GM12875 (cell line): Measurements from ENCODE around the gene WDR54.
"Not testable (repeated sequence)": the region's sequence is repeated elsewhere in the genome, so short reads cannot be mapped to it uniquely, and the experiment has no call there.

Source experiments
- H3K4me3 ChIP-seq: one replicate; pipeline ENCODE4 v1.5.1; 2011; ENCODE audit warnings: low read depth, low read length, control low read depth
- CTCF ChIP-seq: IDR thresholded peaks from 2 replicates; pipeline ENCODE4 v1.5.1; 2011; ENCODE audit warnings: low read depth, mild to moderate bottlenecking, control low read depth, inconsistent platforms, low read length, moderate library complexity, borderline replicate concordance; ENCODE audit not compliant: insufficient read depth

The WDR54 gene

DNA sequence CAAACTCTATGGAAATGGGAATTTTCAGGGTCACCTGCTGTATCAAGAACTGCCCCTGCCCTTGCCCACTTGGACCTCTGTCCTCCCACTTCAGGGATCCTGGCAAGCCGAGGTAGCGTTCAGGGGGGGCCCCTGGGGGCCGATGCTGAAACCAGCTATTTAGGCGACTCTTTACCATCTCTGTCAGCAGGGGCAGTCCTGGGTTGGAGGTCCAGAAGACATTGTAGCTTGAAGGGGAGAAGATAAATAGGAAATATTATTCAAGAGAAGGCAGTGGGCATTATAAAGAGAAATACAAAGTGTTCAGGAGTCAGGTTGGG lies 41.2 kb downstream of the WDR54 start:
- H3K4me3 ChIP-seq = no peak overlapping the region
- no peak for TF ChIP-seq CTCF

- peak overlapping the region; percentile 95 for H3K4me3 ChIP-seq
- no peak for TF ChIP-seq CTCF
These were observed 42.9 kb downstream of the WDR54 start for GRCh38 chr2:74464406-74464805.

GRCh38 chr2:74470742-74471141 lies 49.2 kb downstream of the WDR54 start:
- not testable (repeated sequence) for H3K4me3 ChIP-seq

GRCh38 chr2:74471332-74472065 lies 50.0 kb downstream of the WDR54 start:
- peak overlapping the region; percentile 70 for H3K4me3 ChIP-seq
- no peak for TF ChIP-seq CTCF

GRCh38 chr2:74472086-74472944 lies 50.8 kb downstream of the WDR54 start, which contains the start of gene MRPL53:
MRPL53 (minus strand) TSS chr2:74472680; CDS start chr2:74472660, 20 bp downstream.
- no peak for TF ChIP-seq CTCF
- peak within 1 kb of the TSS; percentile 70 for H3K4me3 ChIP-seq

DNA sequence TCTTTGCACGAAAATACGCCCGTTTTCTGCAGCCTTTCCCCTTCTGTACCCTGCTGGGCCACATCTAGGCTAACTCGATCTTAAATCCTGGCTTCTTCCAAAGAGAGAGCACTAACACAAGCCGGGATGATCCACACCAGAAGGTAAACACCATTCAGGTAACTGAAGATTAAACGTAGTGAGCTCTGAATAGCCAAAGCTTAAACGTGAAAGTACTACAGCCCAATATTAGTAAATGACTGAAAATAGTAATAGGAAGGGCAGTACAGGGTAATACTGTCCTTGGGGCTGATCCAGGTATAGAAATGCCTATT lies 51.4 kb downstream of the WDR54 start:
- no peak for TF ChIP-seq CTCF
- H3K4me3 ChIP-seq = peak overlapping the region; percentile 70

DNA sequence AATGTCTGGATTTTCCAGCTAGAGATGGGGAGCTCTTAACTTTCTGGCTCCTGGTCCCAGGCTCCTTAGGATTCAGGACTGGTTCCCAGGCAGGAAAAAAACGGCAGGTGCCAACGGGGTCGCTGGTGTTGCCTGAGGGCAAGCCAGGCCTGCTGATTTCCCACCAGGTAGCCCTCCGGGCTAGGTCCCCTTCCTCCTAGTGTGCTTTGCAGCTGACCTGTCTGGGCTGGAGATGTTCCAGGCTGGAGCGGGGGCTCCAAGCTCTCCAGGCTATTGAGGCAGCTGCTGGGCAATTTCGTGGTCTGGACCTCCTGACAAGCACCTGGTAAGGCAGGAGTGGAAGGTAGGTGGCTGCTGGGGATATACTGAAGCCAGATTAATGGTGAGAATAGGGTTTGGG lies 53.0 kb downstream of the WDR54 start:
- no peak for TF ChIP-seq CTCF
- H3K4me3 ChIP-seq = no peak overlapping the region
